HCT116 (cell line): ENCODE results near the gene ADGRG6.

Source experiments
- CBX3 ChIP-seq: IDR thresholded peaks from 2 replicates; pipeline ENCODE4 v1.6.1; 2012; ENCODE audit warnings: low read depth
- EZH2 ChIP-seq: fragments of 200-600 bp; sonication (generic); IDR thresholded peaks from 2 replicates; pipeline ENCODE4 v1.6.1; 2017; ENCODE audit warnings: antibody characterized with exemption, mixed run types
- TCF7L2 ChIP-seq: IDR thresholded peaks from 2 replicates; pipeline ENCODE4 v1.7.0; 2011; ENCODE audit warnings: borderline replicate concordance, inconsistent platforms; ENCODE audit not compliant: insufficient read depth, insufficient read length; ENCODE audit errors: extremely low read depth
- TF ChIP-seq, protein P1 (sequence below): IDR thresholded peaks from 2 replicates; pipeline ENCODE4 v1.6.1; 2012; ENCODE audit warnings: low read depth
- TF ChIP-seq, protein P2 (sequence below), 3 experiments: fragments of 200-600 bp in 1 of 3; sonication (generic) in 1 of 3; IDR thresholded peaks in 2 of 3; conservative IDR thresholded peaks in 1 of 3; 2 replicates each; pipeline ENCODE4 v1.5.1; 2012 to 2017; ENCODE audit warnings: low read depth in 2 of 3, low read length in 2 of 3, antibody characterized with exemption in 1 of 3, borderline replicate concordance in 1 of 3, control low read depth in 1 of 3, mild to moderate bottlenecking in 1 of 3, mixed read lengths in 1 of 3, mixed run types in 1 of 3, moderate library complexity in 1 of 3; ENCODE audit not compliant: insufficient read depth in 1 of 3

DNA sequence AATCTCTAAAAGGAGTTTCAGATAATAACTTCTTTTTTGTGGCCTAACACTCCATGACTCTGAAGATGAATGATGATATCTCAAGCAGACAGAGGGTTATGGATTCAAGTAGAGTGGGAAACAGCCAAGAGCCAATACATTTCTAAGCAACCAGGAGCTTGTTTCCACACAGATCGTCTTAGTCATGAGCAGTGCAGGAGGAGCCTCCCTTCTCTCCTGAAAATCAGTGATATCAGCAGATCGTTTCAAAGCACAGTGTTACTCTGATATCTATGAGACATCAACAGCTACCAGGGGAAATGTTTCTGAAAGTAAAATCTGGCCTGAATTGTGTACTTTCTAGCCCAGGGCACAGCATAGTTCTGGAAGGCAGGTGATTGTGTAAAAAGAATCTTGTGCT lies 11.5 kb downstream of the ADGRG6 start:
- TF ChIP-seq CBX3 (no peak), EZH2 (no peak), TCF7L2 (no peak)
- TF ChIP-seq, protein P1, sequence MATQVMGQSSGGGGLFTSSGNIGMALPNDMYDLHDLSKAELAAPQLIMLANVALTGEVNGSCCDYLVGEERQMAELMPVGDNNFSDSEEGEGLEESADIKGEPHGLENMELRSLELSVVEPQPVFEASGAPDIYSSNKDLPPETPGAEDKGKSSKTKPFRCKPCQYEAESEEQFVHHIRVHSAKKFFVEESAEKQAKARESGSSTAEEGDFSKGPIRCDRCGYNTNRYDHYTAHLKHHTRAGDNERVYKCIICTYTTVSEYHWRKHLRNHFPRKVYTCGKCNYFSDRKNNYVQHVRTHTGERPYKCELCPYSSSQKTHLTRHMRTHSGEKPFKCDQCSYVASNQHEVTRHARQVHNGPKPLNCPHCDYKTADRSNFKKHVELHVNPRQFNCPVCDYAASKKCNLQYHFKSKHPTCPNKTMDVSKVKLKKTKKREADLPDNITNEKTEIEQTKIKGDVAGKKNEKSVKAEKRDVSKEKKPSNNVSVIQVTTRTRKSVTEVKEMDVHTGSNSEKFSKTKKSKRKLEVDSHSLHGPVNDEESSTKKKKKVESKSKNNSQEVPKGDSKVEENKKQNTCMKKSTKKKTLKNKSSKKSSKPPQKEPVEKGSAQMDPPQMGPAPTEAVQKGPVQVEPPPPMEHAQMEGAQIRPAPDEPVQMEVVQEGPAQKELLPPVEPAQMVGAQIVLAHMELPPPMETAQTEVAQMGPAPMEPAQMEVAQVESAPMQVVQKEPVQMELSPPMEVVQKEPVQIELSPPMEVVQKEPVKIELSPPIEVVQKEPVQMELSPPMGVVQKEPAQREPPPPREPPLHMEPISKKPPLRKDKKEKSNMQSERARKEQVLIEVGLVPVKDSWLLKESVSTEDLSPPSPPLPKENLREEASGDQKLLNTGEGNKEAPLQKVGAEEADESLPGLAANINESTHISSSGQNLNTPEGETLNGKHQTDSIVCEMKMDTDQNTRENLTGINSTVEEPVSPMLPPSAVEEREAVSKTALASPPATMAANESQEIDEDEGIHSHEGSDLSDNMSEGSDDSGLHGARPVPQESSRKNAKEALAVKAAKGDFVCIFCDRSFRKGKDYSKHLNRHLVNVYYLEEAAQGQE: no peak
- TF ChIP-seq, protein P2, sequence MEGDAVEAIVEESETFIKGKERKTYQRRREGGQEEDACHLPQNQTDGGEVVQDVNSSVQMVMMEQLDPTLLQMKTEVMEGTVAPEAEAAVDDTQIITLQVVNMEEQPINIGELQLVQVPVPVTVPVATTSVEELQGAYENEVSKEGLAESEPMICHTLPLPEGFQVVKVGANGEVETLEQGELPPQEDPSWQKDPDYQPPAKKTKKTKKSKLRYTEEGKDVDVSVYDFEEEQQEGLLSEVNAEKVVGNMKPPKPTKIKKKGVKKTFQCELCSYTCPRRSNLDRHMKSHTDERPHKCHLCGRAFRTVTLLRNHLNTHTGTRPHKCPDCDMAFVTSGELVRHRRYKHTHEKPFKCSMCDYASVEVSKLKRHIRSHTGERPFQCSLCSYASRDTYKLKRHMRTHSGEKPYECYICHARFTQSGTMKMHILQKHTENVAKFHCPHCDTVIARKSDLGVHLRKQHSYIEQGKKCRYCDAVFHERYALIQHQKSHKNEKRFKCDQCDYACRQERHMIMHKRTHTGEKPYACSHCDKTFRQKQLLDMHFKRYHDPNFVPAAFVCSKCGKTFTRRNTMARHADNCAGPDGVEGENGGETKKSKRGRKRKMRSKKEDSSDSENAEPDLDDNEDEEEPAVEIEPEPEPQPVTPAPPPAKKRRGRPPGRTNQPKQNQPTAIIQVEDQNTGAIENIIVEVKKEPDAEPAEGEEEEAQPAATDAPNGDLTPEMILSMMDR (IDR thresholded peaks at IDR 0.05 in 2 of 3, conservative IDR thresholded peaks at IDR 0.05 in 1 of 3; ENCODE audit: borderline replicate concordance in 1 of 3, insufficient read depth in 1 of 3, low read depth in 2 of 3, low read length in 2 of 3): no peak
